Measurements from ENCODE around the gene ZEB2. TPM values are rescaled to one million over a fixed set of nuclear protein-coding genes. Genes with fewer than 3 reads are reported as not detected.
"Not testable (repeated sequence)": the region's sequence is repeated elsewhere in the genome, so short reads cannot be mapped to it uniquely, and the experiment has no call there.

The ZEB2 gene
- total and polyA plus RNA-seq, 8 donors = 10.7 to 161 (median 43.1) TPM

GRCh38 chr2:144364944-144365738 lies 154.8 kb downstream of the ZEB2 start:
- no peaks in the 10 kb centered on the region for H3K27me3 ChIP-seq
- H3K9me3 ChIP-seq = no peaks in the 10 kb centered on the region
- DNase-seq = no peak
- no peaks in the 10 kb centered on the region for H3K4me1 ChIP-seq
- intact Hi-C loops (cut with DNase I; ENCODE audit: low total_unique reads) = no loop called here
- WGBS, 5 donors = 82 to 91% (median 88%) methylated on average over 4 of the region's 4 CpGs
- no peak overlapping the region for H3K27ac ChIP-seq
- no peak overlapping the region for H3K4me3 ChIP-seq
- no peaks in the 10 kb centered on the region for H3K36me3 ChIP-seq
- TF ChIP-seq POLR2AphosphoS5 (IDR thresholded peaks at IDR 0.05) (no peak), CTCF (IDR thresholded peaks at IDR 0.05) (no peak), EP300 (IDR thresholded peaks at IDR 0.05) (no peak), POLR2A (IDR thresholded peaks at IDR 0.05) (no peak)

GRCh38 chr2:144364247-144364646 lies 155.7 kb downstream of the ZEB2 start:
- intact Hi-C loops (cut with DNase I; ENCODE audit: low total_unique reads); DNase-seq; H3K9me3 ChIP-seq; H3K27me3 ChIP-seq; H3K27ac ChIP-seq; H3K4me1 ChIP-seq; H3K36me3 ChIP-seq; H3K4me3 ChIP-seq: not testable (repeated sequence)
- WGBS, 5 donors = 86 to 94% (median 92%) methylated on average over 7 of the region's 7 CpGs

- TF ChIP-seq POLR2A (IDR thresholded peaks at IDR 0.05) = no peak
- no peak for TF ChIP-seq EP300 (IDR thresholded peaks at IDR 0.05)
- no peak for TF ChIP-seq CTCF (IDR thresholded peaks at IDR 0.05)
- no peak for TF ChIP-seq POLR2AphosphoS5 (IDR thresholded peaks at IDR 0.05)
- intact Hi-C loops (cut with DNase I; ENCODE audit: low total_unique reads) = no loop called here
- Histone ChIP-seq H3K4me3 (no peak overlapping the region), H3K27me3 (no peaks in the 10 kb centered on the region), H3K36me3 (no peaks in the 10 kb centered on the region), H3K4me1 (no peaks in the 10 kb centered on the region), H3K9me3 (no peaks in the 10 kb centered on the region), H3K27ac (no peak overlapping the region)
- DNase-seq = no peak
- 90 to 100% (median 97%) methylated on average over 1 of the region's 1 CpG for WGBS, 5 donors
These were observed 157.5 kb downstream of the ZEB2 start for GRCh38 chr2:144362401-144362800.

GRCh38 chr2:144361742-144362141 lies 158.2 kb downstream of the ZEB2 start:
- Histone ChIP-seq H3K9me3 (no peaks in the 10 kb centered on the region), H3K36me3 (no peaks in the 10 kb centered on the region), H3K4me3 (no peak overlapping the region), H3K4me1 (no peaks in the 10 kb centered on the region), H3K27ac (no peak overlapping the region), H3K27me3 (no peaks in the 10 kb centered on the region)
- no peak for DNase-seq
- no peak for TF ChIP-seq POLR2AphosphoS5 (IDR thresholded peaks at IDR 0.05)
- TF ChIP-seq EP300 (IDR thresholded peaks at IDR 0.05) = no peak
- TF ChIP-seq POLR2A (IDR thresholded peaks at IDR 0.05) = no peak
- TF ChIP-seq CTCF (IDR thresholded peaks at IDR 0.05) = no peak
- intact Hi-C loops (cut with DNase I; ENCODE audit: low total_unique reads) = no loop called here

GRCh38 chr2:144359684-144360083 lies 160.2 kb downstream of the ZEB2 start:
- no peak for TF ChIP-seq POLR2A (IDR thresholded peaks at IDR 0.05)
- TF ChIP-seq EP300 (IDR thresholded peaks at IDR 0.05) = no peak
- no peak for TF ChIP-seq POLR2AphosphoS5 (IDR thresholded peaks at IDR 0.05)
- TF ChIP-seq CTCF (IDR thresholded peaks at IDR 0.05) = no peak
- H3K4me3 ChIP-seq = no peak overlapping the region
- H3K9me3 ChIP-seq = no peaks in the 10 kb centered on the region
- DNase-seq = no peak
- H3K27ac ChIP-seq = no peak overlapping the region
- intact Hi-C loops (cut with DNase I; ENCODE audit: low total_unique reads) = no loop called here
- 91 to 100% (median 95%) methylated on average over 1 of the region's 1 CpG for WGBS, 5 donors
- no peaks in the 10 kb centered on the region for H3K4me1 ChIP-seq
- no peaks in the 10 kb centered on the region for H3K27me3 ChIP-seq
- H3K36me3 ChIP-seq = no peaks in the 10 kb centered on the region

Measured in stomach (tissue), 9 donors.